HG02678 (cell line): ENCODE measurements around the gene RPS19BP1.

Source experiments
- ATAC-seq: cut with Tn5 transposase; IDR thresholded peaks from one replicate; pipeline ENCODE4 v1.9.1; 2021; ENCODE audit warnings: mild to moderate bottlenecking, moderate library complexity; ENCODE audit not compliant: unreplicated experiment

RPS19BP1 gene

GRCh38 chr22:39559456-39560105, 27.0 kb upstream of the RPS19BP1 start:
- ATAC-seq, result no peak

- ATAC-seq, result no peak
Observed at GRCh38 chr22:39558950-39559349, 26.4 kb upstream of the RPS19BP1 start.

GRCh38 chr22:39558254-39558727, 25.7 kb upstream of the RPS19BP1 start:
- no peak for ATAC-seq

DNA sequence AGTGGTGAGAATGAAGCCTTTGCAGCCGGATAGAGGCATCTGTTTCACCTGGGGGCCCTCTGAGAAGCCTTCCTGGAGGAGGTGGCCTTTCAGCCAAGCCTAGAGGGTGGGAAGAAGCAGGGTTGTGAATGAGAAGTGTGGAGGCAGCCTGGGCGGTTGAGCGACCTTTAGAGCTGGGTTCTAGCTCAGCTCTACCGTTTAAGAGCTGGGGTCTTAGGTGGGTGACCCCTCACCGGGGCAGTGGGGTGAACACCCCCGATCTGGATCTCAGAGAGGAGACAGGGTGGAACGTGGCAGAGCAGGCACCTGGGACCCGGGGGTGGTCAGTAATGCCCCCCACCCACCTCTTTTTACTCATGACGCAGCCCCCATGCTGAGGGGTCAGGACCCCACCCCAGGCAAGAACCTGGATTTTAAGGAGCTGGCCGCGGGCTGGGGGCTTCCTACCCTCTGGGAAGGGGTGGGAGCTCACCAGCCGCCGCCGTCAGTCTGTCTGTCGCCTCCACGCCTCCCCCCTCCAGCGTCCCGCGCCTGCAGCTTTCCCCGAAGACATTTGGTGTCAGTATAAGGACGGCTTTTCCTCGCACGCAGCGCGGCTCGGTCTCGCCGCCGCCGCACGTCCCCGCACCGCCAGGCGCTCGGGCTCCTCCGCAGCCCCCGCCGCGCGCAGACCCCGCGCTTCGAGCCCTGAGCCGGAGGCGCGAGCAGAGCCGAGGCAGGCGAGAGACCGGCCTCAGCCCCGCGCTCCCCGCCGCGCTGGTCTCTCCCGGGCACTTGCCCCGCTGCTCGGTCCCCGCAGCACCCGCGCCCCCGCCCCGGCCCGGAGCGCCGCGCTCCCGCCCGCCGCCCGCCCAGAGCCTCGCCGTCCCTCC, 24.7 kb upstream of the RPS19BP1 start:
- no peak for ATAC-seq

- no peak for ATAC-seq
Observed at GRCh38 chr22:39554151-39554550, 21.6 kb upstream of the RPS19BP1 start.

GRCh38 chr22:39553429-39553828, 20.9 kb upstream of the RPS19BP1 start:
- ATAC-seq, result no peak

DNA sequence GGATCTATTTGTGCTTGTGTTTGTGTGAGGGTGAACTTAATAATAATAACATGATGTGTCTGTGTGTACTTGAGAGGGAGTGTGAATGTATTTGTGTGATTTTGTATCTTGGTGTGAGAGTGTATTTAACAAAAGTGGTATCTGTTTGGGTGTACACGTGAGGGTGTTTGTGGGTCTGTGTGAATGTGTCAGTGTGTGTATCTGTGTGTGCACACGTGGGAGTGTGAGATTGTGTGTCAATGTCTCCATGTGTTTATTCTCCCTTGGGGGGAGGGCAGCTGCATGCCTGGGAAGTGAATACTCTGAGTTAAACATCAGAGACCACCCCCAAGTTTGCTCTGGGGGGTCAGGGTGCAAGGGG, 15.0 kb upstream of the RPS19BP1 start:
- no peak for ATAC-seq

- ATAC-seq, result no peak
Observed at GRCh38 chr22:39546889-39547586, 14.5 kb upstream of the RPS19BP1 start.

DNA sequence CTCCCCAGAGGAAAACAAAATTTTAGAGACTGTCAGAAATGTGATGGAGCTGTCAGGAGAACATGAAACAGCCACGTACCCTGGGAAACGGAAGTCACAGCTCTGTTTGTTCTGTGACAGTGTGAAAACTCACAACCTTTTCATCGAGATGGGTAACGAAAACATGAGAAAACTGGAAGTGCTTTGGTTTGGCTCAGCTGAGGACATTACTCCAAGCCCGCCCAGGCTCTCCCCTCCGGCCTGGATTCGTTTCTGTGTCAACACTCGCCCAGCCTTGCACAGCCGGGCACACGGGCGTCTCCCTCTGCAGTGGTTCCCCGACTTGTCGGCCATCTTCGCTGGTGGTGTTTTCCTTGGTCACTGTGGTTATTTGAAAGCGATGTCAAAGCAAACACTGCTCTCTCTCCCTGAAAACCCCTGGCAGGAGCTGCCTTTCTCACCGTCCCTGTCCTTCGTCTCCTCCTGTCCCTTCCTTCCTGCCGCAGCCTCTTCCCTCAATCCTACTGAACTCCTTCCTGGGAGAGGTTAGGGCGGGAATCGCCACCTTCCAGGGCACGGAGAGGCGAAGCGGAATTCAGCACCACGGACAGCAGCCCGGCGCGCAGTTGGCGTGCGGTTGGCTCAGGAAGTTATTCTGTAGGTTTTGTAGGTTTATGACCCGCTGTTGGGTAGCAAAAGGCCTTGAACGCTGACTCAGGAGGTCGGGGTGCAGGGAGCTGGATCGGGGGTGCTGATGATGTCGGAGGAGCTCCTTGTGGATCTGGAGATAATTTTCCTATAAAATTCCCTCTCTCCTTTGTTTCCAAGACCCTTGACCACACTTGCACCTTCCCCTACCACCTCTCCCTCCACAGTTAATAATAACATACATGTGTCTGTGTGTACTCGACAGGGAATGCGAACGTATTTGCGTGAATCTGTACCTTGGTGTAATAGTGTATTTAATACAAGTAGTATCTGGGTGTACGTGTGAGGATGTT, 13.1 kb upstream of the RPS19BP1 start:
- ATAC-seq, result no peak

- no peak for ATAC-seq
Observed at GRCh38 chr22:39543095-39543494, 10.5 kb upstream of the RPS19BP1 start.

GRCh38 chr22:39537975-39538374, 5.4 kb upstream of the RPS19BP1 start:
- no peak for ATAC-seq

DNA sequence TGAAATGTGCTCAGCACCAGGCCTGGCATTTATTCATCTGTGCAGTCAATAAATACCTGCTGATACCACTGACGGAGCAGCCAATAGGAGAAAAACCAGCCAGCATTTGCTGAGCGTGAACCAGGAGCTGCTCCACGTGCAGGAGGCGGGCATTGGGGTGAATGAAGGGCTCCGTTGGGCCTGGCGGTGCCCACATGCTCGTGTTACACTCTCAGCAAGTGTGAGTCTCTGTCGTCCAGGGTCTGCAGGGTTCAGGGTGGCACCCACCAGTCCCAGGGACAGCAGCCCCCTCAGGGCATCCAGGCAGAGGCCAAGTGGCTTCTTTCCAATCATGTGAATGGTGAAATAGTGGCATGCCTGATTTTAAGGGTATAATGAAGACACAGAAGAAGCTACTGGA, 4.2 kb upstream of the RPS19BP1 start:
- ATAC-seq, result no peak

DNA sequence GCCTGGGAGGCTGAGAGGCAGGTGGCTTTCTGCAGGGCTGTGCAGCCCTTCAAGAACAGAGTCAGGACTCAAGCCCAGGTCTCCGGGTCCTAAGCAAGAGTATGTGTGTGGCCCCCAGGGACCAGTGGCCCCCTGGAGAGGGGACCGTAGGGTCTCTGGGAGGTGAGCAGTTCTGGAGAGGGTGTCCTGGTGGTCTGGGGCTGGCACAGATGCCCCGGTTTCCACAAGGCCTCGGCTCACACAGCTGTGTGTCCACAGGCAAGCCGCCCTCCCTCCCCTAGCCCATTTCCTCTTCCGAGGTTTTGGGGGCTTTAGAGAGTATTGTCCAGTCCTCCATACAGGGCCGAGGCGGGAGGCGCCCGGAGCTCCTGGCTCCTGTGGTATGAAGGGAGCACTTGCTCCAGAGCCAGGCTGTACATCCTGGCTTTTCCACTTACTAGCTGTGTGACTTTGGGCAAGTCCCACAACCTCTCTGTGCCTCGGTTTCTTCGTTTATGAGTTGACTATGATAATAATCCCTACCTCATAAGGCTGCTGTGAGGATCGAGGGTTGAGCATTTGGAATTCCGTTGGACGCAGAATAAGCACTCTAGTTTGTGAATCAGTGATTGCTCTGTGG, 3.4 kb upstream of the RPS19BP1 start:
- ATAC-seq, result no peak

DNA sequence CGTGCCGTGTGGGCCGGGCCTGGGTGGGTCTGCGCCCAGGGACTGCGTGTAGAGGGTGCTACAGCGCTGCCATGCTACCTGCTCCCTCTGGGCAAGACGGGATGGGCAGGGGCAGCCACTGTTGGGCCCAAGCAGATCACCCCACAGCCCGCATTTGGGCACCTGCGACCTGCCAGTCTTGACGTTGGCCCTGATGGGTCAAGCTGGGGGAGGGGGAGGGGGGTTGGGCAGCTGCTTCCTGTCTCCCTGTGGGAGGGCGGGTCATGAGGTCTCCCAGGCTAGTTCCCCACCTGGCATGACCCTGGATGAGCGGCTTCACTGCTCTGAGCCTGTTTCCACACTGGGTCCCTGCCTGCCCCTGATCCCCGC, 2.8 kb upstream of the RPS19BP1 start:
- ATAC-seq, result no peak

DNA sequence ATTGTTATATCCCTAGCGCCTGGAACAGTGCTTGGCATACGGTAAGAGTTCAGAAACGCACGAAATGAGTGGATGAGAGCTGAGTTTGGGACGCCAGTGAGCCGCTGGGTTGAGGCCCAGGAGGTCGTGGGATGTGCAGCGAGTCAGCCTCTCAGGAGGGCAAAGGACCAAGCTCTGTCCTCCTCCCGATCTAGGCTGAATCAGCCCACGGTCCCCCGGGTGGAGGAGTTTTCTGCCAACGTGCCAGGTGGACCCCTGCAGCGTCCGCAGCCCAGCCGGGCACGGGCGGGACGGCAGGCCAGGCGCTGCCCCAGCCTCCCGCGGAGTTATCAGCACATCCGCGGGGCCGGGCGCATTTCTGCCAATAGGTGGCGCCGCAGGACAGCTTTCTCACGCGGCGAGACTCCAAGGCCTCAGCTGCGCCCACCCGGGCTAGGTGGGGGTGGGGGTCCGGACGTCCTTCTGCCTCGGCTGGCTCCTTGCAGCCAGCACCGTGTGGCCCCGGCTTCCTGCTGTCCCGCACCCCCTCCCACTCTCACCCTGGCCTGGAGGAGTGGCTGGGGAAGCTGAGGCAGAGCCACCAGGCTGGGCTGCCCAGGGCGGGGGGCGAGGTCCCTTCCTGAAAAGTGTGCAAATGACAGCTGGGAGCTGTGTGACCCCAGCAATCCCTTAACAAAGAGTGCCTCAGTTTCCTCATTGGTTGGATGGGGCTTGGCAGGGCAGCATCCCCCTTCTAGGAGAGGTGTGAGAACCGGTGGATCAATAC, 2.2 kb upstream of the RPS19BP1 start:
- ATAC-seq, result no peak

DNA sequence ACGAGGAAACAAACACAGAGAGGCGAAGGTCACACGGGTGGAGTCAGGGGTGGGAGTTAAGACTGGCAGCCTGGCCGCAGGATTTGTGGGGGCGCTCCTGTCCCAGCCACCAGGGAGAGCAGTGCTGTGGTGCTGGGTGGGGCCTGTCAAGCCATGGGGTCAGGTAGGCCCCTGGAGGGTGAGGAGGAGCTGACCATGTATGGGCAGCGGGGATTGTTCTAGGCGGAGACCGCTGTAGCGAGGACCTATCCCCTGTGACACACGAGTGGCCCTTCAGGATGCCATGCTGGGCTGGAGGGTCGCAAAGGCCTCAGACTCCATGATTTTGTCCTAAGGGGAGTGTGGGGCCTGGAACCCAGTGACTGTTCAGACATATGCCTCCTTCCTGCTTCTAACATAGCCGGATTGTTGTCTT, 1.6 kb upstream of the RPS19BP1 start:
- no peak for ATAC-seq

DNA sequence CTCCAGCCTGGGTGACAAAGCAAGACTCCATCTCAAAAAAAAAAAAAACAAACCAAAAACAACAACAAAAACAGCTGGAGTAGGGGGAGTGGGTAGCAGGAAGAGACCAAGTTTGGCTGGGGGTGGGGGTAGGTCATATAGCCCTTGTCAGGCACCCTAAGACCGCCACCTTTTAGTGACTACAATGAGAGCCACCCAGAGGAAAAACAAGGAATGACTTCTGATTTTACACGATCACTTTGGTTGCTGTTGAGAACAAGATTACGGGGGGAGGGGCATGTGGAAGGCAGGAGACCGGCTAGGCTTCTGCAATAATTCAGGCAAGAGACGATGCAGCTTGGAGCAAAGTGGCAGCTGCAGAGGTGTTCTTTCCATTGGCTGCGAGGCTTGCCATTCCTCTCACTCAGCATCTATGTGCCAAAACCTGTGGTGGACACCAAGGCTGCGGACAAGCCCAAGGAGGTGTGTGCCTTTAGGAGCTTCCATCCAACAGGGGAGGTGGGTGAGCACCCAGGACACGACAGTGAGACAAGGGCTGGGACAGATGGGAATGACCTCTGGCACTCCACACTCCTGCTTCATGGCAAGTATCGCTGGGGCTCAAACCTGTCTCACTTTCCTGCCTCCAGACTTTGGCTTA, 1.7 kb downstream of the RPS19BP1 start:
- ATAC-seq, result no peak

DNA sequence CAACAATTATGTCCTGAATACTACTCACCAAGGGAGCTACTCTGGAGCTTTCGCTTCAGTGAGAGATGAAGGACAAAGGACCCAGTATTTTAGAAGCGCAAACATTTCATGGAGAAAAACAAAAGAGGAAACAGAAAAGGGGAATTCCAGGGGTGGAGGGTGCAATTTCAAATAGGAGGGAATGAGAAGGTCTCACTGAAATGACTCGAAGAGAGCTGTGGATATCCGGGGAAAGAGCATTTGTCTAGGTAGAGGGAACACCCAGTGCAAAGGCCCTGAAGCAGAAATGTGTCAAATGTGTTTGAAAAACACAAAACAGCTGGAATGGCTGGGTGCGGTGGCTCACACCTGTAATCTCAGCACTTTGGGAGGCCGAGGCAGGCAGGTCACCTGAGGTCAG, 2.4 kb downstream of the RPS19BP1 start:
- no peak for ATAC-seq

DNA sequence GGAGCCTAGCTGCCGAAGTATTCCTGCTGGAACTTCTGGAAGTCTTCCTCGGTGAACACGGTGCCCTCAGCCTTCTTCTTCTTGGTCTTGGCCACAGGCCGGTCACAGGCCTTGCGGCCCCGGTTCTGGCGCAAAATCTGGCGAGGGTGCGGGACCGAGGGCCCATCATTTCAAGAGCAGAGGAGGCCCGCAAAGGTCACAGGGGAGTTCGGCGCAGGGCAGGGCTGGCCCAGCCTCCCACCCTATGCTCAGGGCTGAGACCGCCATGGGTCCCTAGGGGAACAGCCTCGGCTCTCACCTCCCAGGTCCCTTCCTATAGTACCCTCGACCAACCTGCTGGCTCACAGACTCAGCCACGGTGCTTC, 3.1 kb downstream of the RPS19BP1 start:
- ATAC-seq, result no peak
